ENCODE results near the gene NARS2.
"Not testable (repeated sequence)": the region's sequence is repeated elsewhere in the genome, so short reads cannot be mapped to it uniquely, and the experiment has no call there.

Gene NARS2

GRCh38 chr11:78573681-78574080 lies 983 bp downstream of the NARS2 start:
- DNase-seq, result no peak

- no peak for DNase-seq
Observed at GRCh38 chr11:78573271-78573670, 1.4 kb downstream of the NARS2 start.

DNA sequence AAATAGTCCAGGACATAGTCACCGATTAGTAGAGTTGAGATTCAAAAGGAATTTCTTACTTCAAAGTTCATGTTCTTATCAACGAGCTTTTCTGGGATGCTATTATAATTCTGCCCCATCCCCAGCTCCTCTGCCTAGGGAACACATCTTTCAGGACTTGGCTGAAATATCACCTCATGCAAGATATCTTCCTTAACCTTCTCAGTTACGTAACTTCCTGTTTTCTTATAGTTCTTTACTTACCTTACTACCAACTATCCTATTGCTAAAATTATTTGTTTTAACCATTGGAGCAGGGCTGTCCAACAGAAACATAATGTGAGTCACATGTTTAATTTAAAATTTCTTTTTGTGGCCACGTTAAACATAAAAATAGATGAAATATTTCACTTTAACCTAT lies 2.3 kb downstream of the NARS2 start:
- no peak for DNase-seq

DNA sequence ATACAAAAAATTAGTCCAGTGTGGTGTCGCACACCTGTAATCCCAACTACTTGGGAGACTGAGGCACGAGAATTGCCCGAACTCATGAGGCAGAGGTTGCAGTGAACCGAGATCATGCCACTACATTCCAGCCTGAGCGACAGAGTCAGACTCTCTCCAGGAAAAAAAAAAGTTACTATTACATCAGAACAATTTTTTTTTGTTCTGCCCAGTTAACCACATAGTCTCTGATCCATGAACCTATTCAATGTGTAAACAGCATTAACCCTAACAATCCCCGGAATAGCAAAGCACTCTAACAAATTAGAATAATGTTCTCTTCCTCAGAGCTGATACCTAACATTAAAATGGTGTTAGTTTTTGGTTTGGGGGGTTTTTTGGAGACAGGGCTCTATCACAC lies 4.6 kb downstream of the NARS2 start:
- no peak for DNase-seq

DNA sequence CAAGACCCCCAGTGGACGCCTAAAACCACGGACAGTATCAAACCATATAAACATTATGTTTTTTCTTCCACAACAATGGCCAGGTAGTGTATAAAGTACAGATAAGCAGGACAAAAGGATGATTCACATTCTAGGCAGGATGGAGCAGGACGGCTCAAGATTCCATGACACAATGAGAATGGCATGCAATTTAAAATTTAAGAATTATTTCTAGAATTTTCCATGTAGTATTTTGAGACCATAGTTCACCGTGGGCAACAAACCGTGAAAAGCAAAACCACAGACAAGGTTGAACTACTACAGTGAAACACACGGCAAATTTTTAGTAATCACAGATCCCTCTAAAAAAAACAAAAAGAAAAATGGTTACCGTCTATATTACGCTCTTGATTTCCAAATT lies 7.5 kb downstream of the NARS2 start:
- no peak for DNase-seq

DNA sequence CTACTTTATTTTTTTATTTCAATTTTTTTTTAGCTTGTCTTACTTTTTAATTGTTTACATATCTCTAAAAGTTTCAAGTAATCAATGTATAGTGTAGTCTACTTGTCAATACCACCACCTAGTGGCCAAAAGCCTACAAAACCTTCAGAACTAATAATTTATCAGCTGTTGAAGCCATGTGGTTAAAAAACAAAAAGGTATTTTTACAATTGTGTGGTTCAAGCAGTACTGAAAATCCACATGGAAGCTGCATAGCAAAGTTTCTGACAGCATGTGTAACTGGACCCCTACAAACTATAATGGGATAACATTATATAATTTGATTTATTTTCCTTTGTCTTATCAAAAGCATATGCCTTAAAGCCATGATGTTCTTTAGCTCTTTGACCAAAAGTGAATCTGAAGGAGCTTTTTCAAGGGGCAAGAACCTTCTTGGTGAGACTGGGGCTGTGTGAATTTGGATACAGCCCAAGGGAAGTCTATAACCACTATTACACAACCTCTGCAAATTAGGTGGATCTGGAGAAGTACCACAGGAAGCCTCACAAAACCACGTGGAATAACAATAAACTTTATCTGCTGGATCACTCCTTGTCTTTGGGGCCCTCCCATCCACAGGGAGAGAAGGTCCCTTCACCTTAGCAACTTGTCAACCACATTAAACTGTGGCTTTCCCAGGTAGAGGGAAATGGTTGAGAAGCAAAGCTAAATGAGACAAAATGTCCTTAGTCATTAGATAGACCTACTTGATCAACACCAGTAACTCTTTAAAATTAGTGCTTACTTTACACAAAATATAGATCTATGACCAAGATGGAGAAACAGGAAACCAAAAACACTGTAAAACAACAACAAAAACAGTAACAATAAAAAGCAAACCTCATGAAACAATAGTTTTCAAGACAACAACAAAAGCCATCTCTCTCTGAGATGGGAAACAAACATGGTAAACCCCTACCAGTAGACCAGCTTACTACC lies 9.9 kb downstream of the NARS2 start:
- peak; percentile 47 for DNase-seq

DNA sequence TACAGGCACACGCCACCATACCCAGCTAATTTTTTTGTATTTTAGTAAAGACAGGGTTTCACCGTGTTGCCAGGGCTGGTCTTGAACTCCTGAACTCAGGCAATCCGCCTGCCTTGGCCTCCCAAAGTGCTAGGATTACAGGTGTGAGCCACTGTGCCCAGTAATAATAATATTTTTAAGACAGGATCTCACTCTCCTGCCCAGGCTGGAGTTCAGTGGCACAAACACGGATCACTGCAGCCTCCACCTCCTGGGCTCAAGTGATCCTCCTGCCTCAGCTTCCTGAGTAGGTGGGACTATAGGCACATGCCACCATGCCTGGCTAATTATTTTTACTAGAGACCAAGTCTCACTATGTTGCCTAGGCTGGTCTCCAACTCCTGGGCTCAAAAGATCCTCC lies 10.6 kb downstream of the NARS2 start:
- not testable (repeated sequence) for DNase-seq

GRCh38 chr11:78563090-78563489 lies 11.6 kb downstream of the NARS2 start:
- DNase-seq, result not testable (repeated sequence)

DNA sequence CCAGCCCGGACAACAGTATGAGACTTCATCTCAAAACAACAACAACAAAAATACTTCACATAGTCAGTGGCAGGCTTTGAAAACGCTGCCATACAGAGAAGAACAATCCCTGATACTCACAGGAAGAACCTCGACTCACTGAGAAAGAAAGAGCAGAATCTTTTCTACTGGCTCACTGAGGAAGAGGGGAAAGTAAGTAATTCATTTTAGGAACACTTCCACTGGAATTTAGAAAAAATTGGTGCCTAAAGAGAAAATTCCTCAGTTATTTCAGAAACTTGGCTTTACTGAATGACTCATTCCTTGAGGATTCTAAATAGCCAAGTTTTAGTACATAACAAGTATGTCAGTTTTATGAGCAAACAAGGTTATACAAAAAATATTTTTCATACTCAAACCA lies 12.3 kb downstream of the NARS2 start:
- DNase-seq, result no peak

GRCh38 chr11:78560826-78561484 lies 13.7 kb downstream of the NARS2 start:
- DNase-seq, result no peak

- no peak for DNase-seq
Observed at GRCh38 chr11:78560153-78560552, 14.5 kb downstream of the NARS2 start.

GRCh38 chr11:78557236-78557635 lies 17.4 kb downstream of the NARS2 start:
- no peak for DNase-seq

- no peak for DNase-seq
Observed at GRCh38 chr11:78555592-78555991, 19.1 kb downstream of the NARS2 start.

DNA sequence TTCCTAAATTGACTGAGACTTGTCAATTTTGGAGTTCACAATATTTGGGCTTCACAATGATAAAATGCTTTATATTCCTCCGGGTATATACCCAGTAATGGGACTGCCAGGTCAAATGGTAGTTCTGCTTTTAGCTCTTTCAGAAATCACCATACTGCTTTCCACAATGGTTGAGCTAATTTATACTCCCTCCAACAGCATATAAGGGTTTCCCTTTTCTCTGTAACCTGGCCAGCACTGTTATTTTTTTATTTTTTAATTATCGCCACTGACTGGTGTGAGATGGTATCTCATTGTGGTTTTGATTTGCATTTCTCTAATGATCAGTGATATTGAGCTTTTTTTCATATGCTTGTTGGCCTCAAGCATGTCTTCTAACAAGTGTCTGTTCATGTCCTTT lies 21.8 kb downstream of the NARS2 start:
- no peak for DNase-seq

GRCh38 chr11:78552139-78552538 lies 22.5 kb downstream of the NARS2 start:
- not testable (repeated sequence) for DNase-seq

- DNase-seq, result no peak
Observed at GRCh38 chr11:78551066-78551465, 23.6 kb downstream of the NARS2 start.

- DNase-seq, result no peak
Observed at GRCh38 chr11:78549624-78550409, 24.8 kb downstream of the NARS2 start.

DNA sequence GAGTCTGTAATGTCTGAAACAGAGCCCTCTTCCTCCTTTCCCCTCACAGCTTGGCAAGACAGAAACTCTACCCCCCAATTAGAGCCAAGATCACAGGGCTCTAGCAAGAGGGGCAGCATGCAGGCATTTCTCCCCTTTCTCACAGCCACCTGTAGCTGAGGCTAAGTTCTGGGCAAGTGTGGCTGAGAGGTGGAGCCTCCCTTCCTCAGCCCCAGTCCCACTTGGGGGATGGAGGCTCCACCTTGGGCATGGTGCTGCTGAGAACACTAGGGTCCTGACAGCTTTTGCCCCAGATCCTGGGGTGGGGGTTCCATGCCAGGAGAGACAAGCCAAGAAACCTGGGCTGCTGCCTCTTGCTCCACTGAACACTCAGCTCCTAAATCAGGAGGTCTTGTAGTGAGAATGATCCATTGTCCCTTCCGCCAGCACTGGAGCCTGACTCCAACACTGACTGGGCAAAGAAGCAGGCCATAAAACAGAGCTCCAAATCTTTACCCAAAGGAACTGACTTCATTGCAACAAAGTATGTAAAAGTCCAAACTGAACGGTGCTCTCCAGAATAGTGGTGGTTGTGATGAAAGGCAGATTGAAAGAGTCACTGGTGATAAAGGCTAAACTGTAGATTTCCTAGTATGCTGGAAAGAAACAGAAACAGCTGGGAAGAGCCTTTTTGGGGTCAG lies 25.6 kb downstream of the NARS2 start:
- DNase-seq, result no peak

GRCh38 chr11:78547931-78548705 lies 26.5 kb downstream of the NARS2 start:
- DNase-seq, result no peak

- no peak for DNase-seq
Observed at GRCh38 chr11:78542007-78542406, 32.7 kb downstream of the NARS2 start.

- DNase-seq, result no peak
Observed at GRCh38 chr11:78541537-78541936, 33.1 kb downstream of the NARS2 start.

- DNase-seq, result no peak
Observed at GRCh38 chr11:78540256-78540655, 34.4 kb downstream of the NARS2 start.
